GM21447 (cell line): ENCODE measurements around the gene SLC34A1.
"Not testable (repeated sequence)": the region's sequence is repeated elsewhere in the genome, so short reads cannot be mapped to it uniquely, and the experiment has no call there.

Experiments
- ATAC-seq: cut with Tn5 transposase; IDR thresholded peaks from one replicate; pipeline ENCODE4 v1.9.1; 2021; ENCODE audit not compliant: unreplicated experiment

Gene SLC34A1

DNA sequence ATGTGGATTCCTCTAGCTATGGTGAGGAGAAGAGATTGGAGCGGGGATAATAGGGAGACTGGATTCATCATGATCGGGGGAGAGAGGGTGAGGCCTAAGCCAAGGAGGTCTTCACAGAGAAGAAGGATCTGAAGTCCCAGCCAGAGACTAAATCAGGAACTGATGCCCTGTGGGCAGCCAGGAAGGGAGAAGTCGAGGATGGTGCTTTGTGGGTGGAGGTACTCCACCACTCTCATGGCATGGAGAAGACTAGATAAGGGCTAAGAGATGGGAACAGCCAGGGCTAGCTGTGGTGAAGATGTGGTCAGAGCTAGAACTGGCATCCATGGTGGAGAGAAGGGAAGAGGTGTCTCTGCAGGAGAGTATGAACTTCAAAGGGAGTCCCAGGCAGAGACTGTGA lies 29.5 kb upstream of the SLC34A1 start:
- no peak for ATAC-seq

DNA sequence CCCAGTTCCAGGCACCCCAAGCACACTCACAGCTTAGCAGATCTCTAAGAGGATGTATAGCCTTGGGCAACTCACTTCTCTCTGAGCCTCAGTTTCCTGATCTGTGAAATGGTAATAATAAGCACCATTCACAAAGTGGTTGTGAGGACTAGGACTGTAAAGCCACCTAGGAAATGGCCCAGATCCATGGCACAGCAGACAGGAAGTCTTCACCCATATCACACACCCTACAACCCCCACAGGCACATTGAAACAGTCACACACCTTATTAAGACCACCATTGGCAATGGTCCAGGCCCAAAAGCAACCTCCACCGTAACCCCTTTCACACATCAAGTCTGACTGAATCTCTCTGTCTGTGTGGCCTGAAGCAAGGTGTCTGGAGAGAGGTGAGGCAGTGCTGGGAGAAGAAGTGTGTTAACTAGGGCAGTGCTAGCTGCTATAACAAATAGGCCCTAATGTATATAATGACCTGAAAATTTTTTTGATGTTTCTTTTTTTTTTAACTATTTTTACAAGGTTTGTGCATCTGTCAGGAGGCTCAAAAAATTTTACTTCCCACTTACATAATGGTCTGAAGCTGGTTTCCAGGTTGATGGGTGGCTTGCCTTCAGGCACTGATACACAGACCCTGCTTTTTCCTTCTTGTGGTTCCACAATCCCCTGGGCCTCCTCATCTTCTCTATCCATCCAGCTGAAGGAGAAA lies 28.9 kb upstream of the SLC34A1 start:
- ATAC-seq = no peak

DNA sequence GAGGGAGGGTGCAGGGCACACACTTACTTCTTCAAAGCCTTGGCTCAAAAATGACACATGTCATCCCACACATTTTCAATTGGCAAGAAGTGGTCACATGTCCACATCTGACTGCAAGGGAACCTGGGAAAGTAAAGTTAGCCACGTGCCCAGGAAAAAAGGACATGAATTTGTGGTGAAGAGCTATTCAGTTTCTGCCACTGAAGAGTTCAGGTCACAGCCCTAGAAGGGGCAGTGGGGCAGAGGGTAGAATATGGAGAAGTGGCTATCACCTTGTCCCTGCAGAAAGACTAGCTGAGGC lies 28.4 kb upstream of the SLC34A1 start:
- no peak for ATAC-seq

DNA sequence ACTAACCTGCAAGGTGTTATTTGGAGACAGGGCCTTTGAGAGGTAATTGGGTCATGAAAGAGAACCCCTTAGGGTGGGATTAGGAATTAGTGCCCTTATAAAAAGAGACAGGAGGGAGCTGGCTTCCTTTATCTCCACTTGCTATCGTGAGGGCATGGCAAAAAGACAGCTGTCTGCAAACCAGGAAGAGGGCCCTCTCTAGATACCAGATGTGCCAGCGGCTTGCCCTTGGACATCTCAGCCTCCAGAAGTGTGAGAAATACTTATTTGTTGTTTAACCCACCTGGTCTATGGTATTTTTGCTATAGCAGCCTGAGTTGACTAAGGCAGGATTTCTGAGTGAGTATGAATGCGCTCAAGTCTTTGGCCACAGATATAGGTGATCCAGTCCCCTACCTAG lies 27.5 kb upstream of the SLC34A1 start:
- ATAC-seq = no peak

DNA sequence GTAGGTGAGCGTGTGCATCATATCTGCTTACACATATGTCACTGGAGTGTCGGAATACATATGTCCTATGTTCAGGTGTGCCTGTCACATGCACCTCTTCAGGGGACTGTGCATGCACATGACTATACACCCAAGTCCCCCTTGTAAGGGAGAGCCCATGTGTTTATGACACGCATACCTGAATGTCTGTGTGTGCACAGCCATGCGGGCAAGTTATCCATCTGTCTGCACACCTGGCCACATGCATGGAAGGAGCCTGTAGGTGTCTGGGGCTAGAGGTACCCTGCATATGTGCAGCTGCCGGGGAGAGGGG lies 27.1 kb upstream of the SLC34A1 start:
- ATAC-seq = no peak

DNA sequence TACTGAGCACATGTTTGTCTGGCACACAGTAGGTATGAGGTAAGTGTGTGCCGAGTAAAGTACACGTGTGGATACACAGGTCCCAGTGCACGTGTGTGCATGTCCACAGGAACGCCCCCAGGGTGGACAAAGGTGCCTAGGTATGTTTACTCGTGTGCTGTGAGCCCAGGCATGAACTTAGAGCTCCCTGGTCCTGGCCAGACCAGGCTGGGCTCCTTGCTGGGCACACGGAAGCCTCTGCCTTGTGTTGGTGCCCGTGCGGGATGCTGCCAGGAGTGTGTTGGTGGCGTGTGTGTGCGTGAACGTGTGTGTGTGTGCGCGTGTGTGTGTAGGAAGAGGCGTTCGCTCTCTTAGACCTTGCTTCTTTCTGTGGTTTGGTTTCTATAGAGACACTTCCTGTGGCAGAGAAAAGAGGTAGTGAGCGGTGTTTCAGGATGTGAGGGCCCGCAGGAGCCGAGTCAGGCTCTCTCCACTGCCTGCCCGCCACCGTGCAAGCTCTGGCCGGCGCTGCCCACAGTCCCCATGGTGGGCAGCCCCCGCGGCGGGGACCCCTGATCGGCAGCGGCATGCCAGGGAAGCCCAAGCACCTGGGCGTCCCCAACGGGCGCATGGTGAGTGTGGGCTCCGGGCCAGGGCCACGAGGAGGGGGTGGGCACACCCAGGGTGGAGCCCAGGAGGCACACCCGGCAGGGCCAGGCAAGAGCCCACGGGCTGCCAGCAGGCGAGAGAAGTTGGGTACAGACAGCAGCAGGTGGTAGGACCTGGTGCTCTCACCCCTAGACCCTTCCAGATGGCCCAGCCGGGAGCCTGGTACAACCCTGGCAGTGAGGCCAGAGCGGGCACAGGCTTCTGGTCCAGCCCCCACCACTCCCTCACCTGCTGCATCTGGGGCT lies 26.5 kb upstream of the SLC34A1 start, which contains the start of gene RGS14:
Gene RGS14, plus strand, starts transcription at position 466 of the 893 bp plus-strand sequence. Its CDS starts 101 bp downstream, at position 567.
- ATAC-seq = peak; percentile 92

DNA sequence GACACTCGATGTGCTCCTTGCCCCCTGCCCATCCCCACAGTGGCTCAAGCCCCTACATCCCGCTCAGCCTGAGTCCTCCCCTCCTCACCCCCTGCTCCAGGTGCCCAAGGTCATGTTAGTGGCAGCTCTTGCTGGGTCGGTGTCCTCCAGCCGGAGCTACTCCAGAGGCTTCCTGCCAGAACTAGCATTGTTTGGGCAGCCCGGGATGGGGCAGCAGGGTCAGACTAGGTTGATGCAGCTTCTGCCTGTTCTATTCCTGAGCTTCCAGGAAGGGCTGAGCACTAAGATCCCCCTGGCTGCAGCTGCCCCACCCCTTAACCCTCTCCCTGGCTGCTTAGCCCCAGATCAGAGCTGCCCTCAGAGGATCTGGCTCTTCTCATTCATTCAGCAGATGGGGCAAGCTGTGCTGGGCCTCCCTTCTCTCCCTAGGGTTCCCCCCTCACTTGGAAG lies 25.8 kb upstream of the SLC34A1 start:
- peak; percentile 3 for ATAC-seq

DNA sequence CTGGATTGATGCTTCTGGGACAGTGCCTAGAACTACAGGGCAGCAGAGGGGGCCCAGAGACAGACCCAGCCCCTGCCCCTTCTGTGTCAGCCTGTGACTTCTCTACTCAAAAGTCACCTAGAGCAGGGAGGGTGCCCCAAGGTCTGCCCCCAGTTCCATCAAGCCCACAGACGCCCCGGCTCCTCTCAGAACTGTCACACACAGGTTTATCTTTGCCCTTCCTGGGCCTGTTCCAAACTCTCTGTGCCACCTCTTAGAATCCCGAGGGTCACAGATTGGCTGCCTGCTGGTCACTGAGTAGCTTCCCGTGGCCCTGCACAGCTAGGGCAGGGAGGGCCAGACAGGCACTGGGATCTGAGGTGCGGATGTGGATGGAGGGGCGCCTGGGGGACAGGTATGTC lies 24.8 kb upstream of the SLC34A1 start:
- no peak for ATAC-seq

DNA sequence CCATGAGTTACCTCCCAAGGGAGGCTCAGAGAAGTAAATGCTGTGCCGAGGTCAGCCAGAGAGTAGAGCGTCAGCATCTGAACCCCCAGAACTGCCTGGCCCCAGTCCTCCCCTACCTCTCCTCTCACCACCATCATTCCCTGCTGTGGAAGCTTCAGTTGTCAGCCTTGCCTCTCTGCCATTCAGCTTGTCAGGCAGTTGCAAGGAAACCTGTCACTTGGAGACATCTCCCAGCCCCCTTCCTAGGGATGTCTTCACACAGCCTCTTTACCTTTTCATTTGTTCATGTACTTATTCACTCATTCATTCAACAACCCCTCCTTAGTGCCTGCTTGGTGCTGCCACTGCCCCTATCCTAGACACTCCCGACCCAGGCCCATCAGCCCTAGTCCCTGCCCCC lies 24.4 kb upstream of the SLC34A1 start:
- no peak for ATAC-seq

DNA sequence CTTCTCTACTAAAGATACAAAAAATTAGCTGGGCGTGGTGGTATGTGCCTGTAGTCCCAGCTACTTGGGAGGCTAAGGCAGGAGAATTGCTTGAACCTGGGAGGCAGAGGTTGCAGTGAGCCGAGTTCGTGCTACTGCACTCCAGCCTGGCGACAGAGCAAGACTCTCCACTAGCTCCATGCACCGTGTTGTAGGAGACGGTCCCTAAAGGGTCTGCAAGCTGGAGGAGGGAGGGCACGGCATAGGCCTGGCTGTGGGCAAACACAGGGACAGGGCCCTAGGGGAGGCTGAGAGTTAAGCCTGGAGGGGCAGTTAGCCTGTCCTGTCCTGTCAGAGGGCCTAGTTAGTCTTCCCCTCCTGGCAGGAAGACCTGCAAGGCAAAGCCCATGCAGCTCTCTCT lies 23.5 kb upstream of the SLC34A1 start:
- not testable (repeated sequence) for ATAC-seq

DNA sequence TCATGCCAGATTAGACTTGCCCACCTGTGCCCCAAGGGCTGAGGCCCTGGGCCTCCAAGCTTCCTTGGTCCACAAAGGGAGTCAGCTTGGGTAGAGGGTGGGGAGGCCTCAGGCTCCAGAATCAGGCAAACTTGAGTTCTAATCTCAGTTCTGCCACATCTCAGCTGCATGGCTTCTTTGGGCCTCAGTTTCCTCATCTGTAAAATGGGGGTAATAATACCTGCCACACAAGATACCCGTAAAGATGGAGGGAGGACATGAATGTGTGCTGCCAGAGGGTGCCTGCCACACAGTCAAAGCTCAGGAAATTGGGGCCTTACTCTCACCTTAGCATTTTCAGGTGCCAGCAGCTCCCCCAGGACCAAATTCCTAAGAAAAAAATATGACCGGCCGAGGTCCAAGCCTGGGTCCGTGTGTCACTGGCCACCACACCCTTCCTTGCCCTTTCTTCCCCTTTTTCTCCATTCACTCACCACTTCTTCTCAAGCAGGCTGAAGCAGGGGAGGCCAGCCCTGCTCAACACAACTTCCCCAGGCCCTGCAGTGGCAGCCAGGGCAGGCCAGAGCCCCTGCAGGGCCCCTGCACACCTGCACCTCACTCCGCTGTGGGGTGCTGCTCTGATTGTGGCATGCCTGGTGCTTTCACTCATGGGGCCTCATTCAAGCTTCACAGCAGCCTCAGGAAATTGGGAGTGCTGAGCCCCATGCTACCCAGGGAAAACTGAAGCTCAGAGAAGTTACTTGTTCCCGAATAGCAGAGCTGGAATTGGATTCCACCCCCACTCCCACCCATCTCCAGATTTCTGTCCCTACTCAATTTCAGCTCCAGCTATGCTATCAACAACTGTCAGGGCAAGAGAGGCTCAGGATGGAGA lies 22.6 kb upstream of the SLC34A1 start:
- no peak for ATAC-seq

DNA sequence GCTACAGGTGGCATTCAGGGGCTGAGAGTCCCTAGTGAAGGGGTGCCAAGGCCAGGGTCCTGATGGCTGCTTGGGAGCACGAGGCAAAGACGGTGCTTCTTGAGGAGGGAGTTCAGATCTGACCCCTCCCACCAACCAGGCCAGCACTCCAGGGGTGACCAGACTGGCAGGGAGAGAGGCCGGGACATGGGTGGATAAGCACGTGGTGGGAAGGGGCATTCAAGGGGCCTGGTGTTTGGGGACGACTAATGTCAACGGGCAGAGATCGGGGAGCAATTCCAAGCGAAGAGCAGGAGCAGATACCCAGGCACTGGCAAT lies 22.0 kb upstream of the SLC34A1 start:
- ATAC-seq = no peak

DNA sequence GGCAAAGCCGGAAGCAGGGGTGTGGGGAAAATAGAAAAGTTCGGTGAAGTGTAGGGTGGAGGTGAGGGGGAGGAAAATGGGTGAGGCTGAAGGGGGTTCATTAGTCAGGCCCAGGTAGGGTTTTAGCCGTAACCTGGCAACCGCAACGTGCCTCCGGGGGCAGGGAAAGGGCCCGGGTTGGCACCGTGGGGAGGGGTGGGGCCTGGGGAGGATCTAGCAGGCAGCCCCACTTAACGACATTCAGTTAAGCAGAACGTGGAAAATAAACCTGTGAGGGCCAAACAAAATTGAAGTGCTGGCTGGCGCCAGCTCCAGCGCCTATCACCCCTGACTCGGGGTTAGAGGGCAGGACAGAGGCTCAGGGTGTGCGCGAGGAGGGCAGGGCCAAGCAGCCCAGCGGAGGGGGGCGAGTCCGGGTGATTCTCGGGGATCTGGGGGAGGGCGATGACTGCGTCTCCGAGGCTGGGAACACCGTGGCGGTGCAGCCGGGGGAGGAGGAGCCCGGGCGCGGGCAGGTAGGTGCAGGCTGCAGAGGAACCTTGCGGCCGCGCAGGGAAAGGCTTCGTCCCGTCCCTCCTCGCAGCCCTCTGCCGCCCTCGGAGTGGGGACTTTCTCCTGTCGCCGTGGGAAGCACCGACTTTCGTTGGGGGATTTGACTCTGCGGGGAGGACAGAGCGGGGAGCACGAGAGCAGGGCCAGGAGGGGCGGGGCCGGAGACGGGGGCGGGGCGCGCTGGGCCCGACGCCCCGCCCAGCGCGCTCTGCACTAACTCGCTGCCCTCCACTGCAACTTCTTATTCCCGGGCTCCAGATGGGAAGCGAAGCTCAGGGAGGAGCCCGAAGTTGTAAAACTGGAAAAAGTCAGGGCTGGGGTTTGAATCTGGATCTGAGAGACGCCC lies 21.4 kb upstream of the SLC34A1 start:
- no peak for ATAC-seq

DNA sequence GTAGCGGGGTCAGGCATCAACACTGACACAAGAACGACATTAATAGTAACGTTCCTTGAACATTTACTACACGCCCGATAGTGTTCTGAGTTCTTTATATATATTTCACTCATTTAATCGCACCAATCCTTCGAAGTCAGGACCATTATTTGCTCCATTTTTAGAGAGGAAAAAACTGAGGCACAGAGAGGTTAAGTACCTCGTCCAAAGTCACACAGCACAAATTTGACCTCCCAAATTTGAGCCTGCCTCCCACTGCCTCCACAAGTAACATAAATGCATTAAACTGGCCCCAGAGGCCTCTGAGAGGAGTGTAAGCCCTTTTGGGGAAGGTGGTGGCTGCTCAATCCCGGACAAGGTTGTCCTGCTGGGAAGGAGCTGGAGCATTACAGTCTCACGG lies 20.7 kb upstream of the SLC34A1 start:
- ATAC-seq = no peak

DNA sequence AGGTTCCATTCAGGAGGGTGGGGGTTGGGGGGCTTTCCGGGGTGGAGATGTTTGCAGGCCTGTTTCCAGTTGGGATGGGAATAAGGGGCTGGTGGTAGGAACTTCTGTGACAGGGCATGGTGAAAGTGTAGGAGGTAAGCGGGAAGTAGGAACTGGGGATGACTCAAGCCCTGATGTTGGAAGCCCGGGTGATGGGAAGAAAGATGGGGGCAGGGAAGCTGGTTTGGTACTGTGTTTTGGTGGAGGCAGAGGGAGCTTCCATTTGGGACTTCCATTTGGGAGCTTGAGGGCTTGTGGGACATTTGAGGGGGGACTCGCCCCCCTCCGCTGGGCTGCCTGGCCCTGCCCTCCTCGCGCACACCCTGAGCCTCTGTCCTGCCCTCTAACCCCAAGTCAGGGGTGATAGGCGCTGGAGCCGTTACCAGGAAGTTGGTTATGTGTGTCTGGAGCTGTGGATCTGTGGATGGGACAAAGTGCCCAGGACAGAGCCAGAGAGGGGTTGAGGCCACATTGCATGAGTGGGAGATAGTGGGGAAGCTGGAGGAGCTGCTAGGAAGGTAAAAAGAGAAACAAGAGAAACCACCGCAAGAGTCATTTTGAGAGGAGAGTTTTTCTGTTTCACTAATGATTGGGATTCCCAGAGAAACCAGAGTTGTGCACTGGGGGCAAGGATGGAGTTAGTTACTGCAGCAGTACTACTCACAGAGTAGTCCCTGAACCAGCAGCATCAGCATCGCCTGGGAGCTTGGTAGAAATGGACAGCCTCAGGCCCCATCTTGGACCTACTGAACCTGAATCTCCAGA lies 19.9 kb upstream of the SLC34A1 start:
- ATAC-seq = no peak

DNA sequence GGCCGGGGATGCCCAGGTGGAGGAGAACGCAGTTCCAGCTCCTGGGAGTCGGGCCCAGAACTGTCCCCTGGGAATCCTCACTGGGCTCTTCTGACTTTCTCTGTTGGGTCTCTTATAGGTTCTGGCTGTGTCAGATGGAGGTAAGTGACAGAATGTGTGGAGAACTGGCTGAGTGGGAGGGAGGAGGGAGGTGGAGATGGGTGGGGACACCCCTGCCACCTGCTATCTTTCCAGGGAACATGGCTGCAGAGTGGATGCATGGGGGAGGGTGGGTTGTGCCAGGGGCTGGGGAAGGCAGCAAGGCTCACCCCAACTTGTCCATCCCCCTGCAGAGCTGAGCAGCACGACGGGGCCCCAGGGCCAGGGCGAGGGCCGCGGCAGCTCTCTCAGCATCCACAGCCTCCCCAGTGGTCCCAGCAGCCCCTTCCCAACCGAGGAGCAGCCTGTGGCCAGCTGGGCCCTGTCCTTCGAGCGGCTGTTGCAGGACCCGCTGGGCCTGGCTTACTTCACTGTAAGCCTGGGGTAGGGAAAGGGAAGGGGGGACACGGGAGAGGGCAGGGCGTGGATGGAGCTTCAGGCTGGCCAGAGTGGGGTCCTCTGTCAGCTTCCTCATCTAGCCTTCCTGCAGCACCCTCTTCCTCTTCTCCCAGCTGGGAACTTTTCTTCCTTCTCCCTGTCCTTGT lies 18.2 kb upstream of the SLC34A1 start:
- ATAC-seq = no peak

DNA sequence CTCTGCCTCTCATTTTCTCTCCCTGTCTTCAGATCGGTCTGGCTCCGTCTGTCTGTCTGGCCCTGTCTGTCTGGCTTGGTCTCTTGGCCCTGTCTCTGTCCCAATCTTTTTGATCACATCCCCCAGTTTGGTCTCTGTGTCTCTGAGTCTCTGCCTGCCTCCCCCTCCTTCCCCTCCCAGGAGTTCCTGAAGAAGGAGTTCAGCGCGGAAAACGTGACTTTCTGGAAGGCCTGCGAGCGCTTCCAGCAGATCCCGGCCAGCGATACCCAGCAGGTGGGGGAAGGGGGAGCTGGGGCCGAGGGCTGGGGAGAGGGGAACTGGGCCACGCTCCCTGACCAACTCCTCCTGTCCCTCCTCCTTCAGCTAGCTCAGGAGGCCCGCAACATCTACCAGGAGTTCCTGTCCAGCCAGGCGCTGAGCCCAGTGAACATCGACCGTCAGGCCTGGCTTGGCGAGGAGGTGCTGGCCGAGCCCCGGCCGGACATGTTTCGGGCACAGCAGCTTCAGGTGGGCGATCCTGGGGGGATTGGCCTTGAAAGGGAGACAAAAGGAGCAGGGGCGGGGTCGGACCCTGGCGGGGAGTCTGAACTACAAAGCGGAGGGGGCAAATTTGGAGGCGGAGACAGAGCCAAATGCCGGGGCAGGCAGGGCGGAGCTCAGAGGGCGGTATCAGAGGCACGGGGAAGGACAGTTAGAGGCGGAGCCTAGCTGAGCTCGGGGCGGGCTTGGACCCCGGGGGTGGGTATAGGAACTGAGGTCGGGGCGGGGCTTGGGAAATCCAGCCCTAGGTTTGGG lies 17.5 kb upstream of the SLC34A1 start:
- ATAC-seq = no peak

DNA sequence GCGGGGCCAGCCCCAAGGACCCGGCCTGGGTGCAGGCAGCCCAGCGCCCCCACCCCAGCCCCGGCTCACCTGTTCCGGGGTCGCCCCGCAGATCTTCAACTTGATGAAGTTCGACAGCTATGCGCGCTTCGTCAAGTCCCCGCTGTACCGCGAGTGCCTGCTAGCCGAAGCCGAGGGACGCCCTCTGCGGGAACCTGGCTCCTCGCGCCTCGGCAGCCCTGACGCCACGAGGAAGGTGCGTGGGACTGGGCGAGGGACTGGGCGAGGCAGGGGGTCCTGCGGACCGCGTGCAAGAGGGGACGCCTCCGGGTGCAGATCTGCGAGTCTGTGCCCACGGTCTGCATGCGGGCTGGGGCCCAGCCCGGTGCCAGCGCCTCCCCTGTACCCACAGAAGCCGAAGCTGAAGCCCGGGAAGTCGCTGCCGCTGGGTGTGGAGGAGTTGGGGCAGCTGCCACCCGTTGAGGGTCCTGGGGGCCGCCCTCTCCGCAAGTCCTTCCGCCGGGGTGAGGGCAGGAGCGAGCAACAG lies 16.8 kb upstream of the SLC34A1 start:
- no peak for ATAC-seq
